ENCODE data around the gene GYS2. TPM values are rescaled to one million over a fixed set of nuclear protein-coding genes. Genes with fewer than 3 reads are reported as not detected.
"Not testable (repeated sequence)": the region's sequence is repeated elsewhere in the genome, so short reads cannot be mapped to it uniquely, and the experiment has no call there.

Gene GYS2
- total RNA-seq, 1 experiment from 2014 or later: not detected

DNA sequence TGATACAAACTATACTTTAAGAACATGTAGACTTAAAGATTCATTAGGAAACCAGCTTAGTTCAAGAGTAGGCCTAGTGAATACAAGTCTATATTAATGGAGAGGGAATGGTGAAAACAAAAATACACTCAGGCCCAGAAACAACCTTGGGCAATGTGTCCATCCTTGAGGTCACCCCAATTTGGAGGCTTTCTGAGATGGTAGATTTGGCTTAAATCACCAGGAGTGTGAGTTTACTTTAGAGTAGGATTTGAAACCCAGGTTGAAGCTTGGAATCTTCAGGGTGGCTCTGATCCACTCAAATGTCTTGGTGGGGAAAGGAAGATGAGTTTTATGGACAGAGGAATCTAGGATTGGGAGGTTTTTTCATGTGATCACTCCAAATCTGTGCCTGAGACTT is 42.5 kb upstream of the GYS2 start:
- no peaks in the 10 kb centered on the region for H3K4me1 ChIP-seq (ENCODE audit: insufficient read depth, low read length)
- TF ChIP-seq EZH2 (IDR thresholded peaks at IDR 0.05; ENCODE audit: low read length, unreplicated experiment) (no peak), EZH2phosphoT487 (IDR thresholded peaks at IDR 0.05; ENCODE audit: borderline replicate concordance, low read length) (no peak)
- TF ChIP-seq, protein P1, sequence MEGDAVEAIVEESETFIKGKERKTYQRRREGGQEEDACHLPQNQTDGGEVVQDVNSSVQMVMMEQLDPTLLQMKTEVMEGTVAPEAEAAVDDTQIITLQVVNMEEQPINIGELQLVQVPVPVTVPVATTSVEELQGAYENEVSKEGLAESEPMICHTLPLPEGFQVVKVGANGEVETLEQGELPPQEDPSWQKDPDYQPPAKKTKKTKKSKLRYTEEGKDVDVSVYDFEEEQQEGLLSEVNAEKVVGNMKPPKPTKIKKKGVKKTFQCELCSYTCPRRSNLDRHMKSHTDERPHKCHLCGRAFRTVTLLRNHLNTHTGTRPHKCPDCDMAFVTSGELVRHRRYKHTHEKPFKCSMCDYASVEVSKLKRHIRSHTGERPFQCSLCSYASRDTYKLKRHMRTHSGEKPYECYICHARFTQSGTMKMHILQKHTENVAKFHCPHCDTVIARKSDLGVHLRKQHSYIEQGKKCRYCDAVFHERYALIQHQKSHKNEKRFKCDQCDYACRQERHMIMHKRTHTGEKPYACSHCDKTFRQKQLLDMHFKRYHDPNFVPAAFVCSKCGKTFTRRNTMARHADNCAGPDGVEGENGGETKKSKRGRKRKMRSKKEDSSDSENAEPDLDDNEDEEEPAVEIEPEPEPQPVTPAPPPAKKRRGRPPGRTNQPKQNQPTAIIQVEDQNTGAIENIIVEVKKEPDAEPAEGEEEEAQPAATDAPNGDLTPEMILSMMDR (conservative IDR thresholded peaks at IDR 0.05; ENCODE audit: low read depth, low read length): no peak
- H3K4me3 ChIP-seq (ENCODE audit: low read length): no peak overlapping the region
- CTCF ChIA-PET: no interaction called here
- peaks cover 18% of the 10 kb centered on the region; the same call in 1 of the 2 replicates for H3K79me2 ChIP-seq (ENCODE audit: low read length)
- H2AFZ ChIP-seq (ENCODE audit: low read length): no peak overlapping the region
- no peaks in the 10 kb centered on the region for H3F3A ChIP-seq (ENCODE audit: low read length, unreplicated experiment)
- H3K36me3 ChIP-seq (ENCODE audit: low read depth, low read length): peaks cover 52% of the 10 kb centered on the region
- H3K9me3 ChIP-seq (ENCODE audit: low read length): no peaks in the 10 kb centered on the region
- no peak overlapping the region for H3K9ac ChIP-seq (ENCODE audit: low read length)
- no peak overlapping the region for H3K27ac ChIP-seq (ENCODE audit: low read length)
- no TSS peak for BruUV-seq (replicated peaks)
- no peaks in the 10 kb centered on the region for H3K9me2 ChIP-seq (replicated peaks; ENCODE audit: low read length)
- DNase-seq (no peak), ATAC-seq (no peak)
- intact Hi-C loops (cut with micrococcal nuclease): no loop called here
- H4K20me1 ChIP-seq (ENCODE audit: low read length): 0 out of 2 replicates have a peak, but pooled peaks cover 2% of the 10 kb centered on the region
- H3K27me3 ChIP-seq (ENCODE audit: low read length): no peaks in the 10 kb centered on the region
- H3K4me2 ChIP-seq (ENCODE audit: low read length): no peak overlapping the region
- POLR2A ChIA-PET (ENCODE audit: unreplicated experiment): no interaction called here

DNA sequence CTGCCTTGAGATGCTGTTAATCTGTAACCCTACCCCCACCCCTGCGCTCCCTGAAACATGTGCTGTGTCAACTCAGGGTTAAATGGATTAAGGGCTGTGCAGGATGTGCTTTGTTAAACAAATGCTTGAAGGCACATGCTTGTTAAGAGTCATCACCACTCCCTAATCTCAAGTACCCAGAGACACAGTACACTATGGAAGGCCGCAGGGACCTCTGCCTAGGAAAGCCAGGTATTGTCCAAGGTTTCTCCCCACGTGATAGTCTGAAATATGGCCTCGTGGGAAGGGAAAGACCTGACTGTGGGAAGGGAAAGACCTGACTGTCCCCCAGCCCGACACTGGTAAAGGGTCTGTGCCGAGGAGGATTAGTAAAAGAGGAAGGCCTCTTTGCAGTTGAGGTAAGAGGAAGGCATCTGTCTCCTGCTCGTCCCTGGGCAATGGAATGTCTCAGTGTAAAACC is 40.4 kb upstream of the GYS2 start:
- H2AFZ ChIP-seq (ENCODE audit: low read length); POLR2A ChIA-PET (ENCODE audit: unreplicated experiment); BruUV-seq (replicated peaks); H4K20me1 ChIP-seq (ENCODE audit: low read length); H3K9me3 ChIP-seq (ENCODE audit: low read length); H3K4me1 ChIP-seq (ENCODE audit: insufficient read depth, low read length); H3K9me2 ChIP-seq (replicated peaks; ENCODE audit: low read length); H3K4me3 ChIP-seq (ENCODE audit: low read length); H3F3A ChIP-seq (ENCODE audit: low read length, unreplicated experiment); H3K79me2 ChIP-seq (ENCODE audit: low read length); H3K27me3 ChIP-seq (ENCODE audit: low read length); ATAC-seq; H3K27ac ChIP-seq (ENCODE audit: low read length); H3K4me2 ChIP-seq (ENCODE audit: low read length); H3K9ac ChIP-seq (ENCODE audit: low read length); CTCF ChIA-PET; intact Hi-C loops (cut with micrococcal nuclease); DNase-seq: not testable (repeated sequence)
- H3K36me3 ChIP-seq (ENCODE audit: low read depth, low read length): peaks cover 55% of the 10 kb centered on the region

DNA sequence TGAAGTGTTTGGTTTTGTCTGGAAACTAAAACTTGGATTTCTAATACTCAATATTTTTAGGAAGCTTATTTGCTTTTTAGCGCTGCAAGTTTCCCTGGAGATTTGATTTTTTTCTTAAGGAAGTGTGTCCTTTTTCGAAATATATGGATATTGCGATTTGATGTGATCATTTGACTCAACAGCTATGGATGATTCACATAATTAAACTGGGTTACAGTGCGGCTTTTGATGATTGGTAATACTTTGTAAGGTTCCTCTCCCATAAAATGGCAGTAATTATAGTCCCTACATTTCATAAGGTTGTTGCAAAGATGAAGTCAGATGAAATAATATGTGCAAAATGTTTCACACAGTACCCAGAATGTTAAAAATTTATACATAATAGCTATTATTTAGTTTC is 39.9 kb upstream of the GYS2 start:
- no peak overlapping the region for H2AFZ ChIP-seq (ENCODE audit: low read length)
- H3F3A ChIP-seq (ENCODE audit: low read length, unreplicated experiment): no peaks in the 10 kb centered on the region
- no peak overlapping the region for H3K4me3 ChIP-seq (ENCODE audit: low read length)
- H3K9ac ChIP-seq (ENCODE audit: low read length): no peak overlapping the region
- no peak overlapping the region for H3K4me2 ChIP-seq (ENCODE audit: low read length)
- no peak for ATAC-seq
- no peaks in the 10 kb centered on the region for H3K4me1 ChIP-seq (ENCODE audit: insufficient read depth, low read length)
- peaks cover 6% of the 10 kb centered on the region; the same call in 1 of the 2 replicates for H3K79me2 ChIP-seq (ENCODE audit: low read length)
- DNase-seq: no peak
- H3K27ac ChIP-seq (ENCODE audit: low read length): no peak overlapping the region
- no TSS peak for BruUV-seq (replicated peaks)
- H3K9me3 ChIP-seq (ENCODE audit: low read length): no peaks in the 10 kb centered on the region
- peaks cover 57% of the 10 kb centered on the region for H3K36me3 ChIP-seq (ENCODE audit: low read depth, low read length)
- peaks cover 10% of the 10 kb centered on the region; the same call in 1 of the 2 replicates for H4K20me1 ChIP-seq (ENCODE audit: low read length)
- TF ChIP-seq EZH2 (IDR thresholded peaks at IDR 0.05; ENCODE audit: low read length, unreplicated experiment) (no peak), EZH2phosphoT487 (IDR thresholded peaks at IDR 0.05; ENCODE audit: borderline replicate concordance, low read length) (no peak)
- TF ChIP-seq, protein P1 (conservative IDR thresholded peaks at IDR 0.05; ENCODE audit: low read depth, low read length): no peak
- intact Hi-C loops (cut with micrococcal nuclease): no loop called here
- no peaks in the 10 kb centered on the region for H3K9me2 ChIP-seq (replicated peaks; ENCODE audit: low read length)
- POLR2A ChIA-PET (ENCODE audit: unreplicated experiment): interaction anchor here (0.7 kb wide), 1 partner anchor 631 kb away, joined by 7 read pairs; no protein-coding TSS in a partner anchor
- no peaks in the 10 kb centered on the region for H3K27me3 ChIP-seq (ENCODE audit: low read length)
- CTCF ChIA-PET: no interaction called here

Measured in PC-3 (cell line).